ENCODE data around the gene PLOD2. TPM values are rescaled to one million over a fixed set of nuclear protein-coding genes. Genes with fewer than 3 reads are reported as not detected.
"Not testable (repeated sequence)": the region's sequence is repeated elsewhere in the genome, so short reads cannot be mapped to it uniquely, and the experiment has no call there.

PLOD2 gene
- total and polyA plus RNA-seq, 5 experiments from 2014 or later: not detected

DNA sequence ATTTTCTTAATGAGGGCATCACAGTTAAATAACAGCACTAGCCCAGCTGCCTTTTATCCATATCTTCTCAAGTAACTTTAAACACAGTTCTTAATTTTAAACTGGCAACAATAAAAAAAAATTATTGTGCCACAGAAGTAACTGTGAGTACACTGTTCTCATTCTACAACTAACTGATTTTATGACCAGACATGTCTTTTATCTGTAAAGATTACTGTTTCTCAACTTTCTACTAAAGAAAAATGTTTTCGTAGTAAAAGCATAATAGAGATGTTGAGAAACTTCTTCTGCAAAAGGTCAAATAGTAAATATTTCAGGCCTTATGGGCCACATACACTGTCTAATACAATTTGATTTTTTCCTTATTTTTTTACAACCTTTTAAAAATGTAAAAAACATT is 32.0 kb downstream of the PLOD2 start:
- Mint-ChIP-seq H3K27ac (no peak overlapping the region), H3K9me3 (peaks cover 0 to 10% (median 0%) of the 10 kb centered on the region in 9 donors), H3K4me3 (no peak overlapping the region), H3K36me3 (no peaks in the 10 kb centered on the region), H3K4me1 (no peaks in the 10 kb centered on the region), H3K27me3 (peaks cover 0 to 5% (median 0%) of the 10 kb centered on the region in 5 donors)
- no peak for DNase-seq
- no peak for ATAC-seq
- POLR2A ChIA-PET: no interaction called here

DNA sequence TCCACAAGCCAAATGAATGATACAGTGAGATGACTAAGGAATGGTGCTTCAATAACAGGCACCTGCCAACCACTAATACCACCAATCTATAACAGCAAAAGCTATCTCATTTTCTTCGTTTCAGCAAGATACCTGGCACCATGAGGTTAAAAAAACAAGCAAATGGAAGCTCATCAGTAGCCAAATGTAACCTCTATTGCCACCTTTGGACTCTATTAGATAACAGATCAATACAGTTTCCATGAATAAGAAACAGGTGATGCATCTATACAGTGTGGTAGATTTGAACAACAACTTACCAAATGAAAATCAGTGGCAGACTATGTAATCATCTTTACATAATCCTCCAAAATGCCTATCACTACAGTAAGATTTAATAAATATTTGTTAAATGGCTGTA is 32.8 kb downstream of the PLOD2 start:
- H3K27me3 Mint-ChIP-seq: peaks cover 0 to 5% (median 0%) of the 10 kb centered on the region in 5 donors
- no peaks in the 10 kb centered on the region for H3K36me3 Mint-ChIP-seq
- ATAC-seq (no peak), DNase-seq (no peak)
- H3K27ac Mint-ChIP-seq: no peak overlapping the region
- peaks cover 0 to 12% (median 0%) of the 10 kb centered on the region in 9 donors for H3K9me3 Mint-ChIP-seq
- no peak overlapping the region for H3K4me3 Mint-ChIP-seq
- POLR2A ChIA-PET: no interaction called here
- H3K4me1 Mint-ChIP-seq: no peaks in the 10 kb centered on the region

DNA sequence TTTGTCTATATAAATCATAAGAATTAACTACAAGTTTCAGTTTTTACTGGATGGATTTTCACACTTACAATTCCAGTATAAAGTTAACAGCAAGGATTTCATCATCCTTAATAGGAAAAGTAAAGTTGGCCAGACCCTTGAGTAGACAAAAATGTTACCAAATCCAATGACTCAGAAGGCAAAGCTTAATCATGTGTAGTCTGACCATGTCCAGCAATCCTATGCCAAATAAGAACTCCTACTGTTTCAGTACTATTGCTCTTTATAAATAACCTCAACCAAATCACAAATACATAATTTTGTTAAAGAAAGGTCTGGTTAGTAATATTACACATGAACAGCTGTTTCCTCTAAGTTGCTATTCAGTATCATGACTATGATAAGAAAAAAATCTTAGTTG is 35.0 kb downstream of the PLOD2 start:
- DNase-seq: no peak
- POLR2A ChIA-PET: no interaction called here
- H3K9me3 Mint-ChIP-seq: peaks cover 0 to 16% (median 2%) of the 10 kb centered on the region in 9 donors
- no peak overlapping the region for H3K4me3 Mint-ChIP-seq
- H3K36me3 Mint-ChIP-seq: no peaks in the 10 kb centered on the region
- no peak for ATAC-seq
- peaks cover 0 to 5% (median 0%) of the 10 kb centered on the region in 5 donors for H3K27me3 Mint-ChIP-seq
- no peaks in the 10 kb centered on the region for H3K4me1 Mint-ChIP-seq
- no peak overlapping the region for H3K27ac Mint-ChIP-seq

DNA sequence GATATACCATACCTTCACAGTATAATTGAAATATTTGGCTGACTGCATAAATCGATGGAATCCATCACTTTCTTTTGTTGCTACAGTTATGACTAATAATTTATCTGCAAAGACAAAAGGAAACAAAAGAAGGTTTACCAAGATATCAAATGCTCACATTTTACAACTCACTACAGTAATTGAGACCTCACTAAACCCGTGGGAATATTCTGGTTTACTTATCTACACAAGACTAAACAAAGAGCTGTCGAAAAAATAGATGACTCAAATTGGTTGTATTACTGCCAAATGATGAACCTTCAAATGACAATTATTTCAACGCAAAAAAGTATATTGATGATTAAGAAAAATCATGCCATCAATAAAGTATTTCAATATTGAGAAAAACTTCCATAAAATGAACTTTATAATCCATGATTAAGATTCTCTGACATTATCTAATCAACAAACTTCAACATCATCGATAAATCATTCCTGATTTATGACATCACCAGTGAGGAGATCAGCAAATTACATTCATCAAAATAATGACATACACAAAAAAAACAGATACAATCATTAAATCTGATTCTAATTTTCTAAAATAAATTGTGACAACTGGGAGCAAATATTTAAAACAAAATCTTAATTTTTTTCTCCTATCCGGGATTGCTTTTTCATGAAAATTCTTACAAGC is 36.7 kb downstream of the PLOD2 start:
- DNase-seq: no peak

DNA sequence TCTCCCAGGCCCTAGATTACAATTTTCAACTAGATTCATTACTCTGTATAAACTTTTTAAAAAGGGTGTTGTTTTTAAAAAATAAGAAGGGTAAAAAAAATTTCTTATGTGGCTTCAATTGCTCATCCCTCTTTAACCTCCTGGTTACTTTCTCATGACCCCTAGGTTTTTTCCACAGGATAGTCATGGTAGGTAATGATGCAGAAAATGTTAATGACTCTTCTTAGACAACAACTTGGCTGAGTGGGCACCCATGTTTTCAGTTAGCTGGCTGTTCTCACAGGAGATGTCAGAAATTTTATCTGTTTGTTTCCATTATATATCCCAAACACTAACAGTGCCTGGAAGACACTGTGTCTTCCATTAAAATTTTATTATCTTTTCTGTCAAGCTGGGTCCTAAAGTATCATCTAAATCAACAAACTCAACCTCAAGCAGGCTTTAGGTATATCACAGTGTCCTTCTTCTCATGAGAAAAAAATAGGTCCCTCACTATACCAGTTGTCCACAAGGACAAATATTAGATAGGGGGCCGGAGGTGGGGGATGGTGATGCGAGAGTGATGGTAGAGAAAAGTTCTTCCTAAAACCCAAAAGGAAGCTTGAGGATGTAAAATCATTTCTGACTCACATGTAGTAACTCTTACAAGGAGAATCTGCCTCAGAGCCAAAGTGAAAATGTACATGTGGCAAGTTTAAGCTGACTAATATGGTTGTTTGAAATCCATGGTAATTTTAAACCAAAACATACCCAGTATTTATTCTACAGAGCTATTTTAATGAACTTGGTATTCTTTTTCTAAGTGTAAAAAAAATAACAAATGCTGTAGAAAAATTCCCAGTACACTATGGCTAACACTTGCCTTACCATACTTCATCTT is 43.3 kb downstream of the PLOD2 start:
- Mint-ChIP-seq H3K9me3 (peaks cover 4 to 38% (median 27%) of the 10 kb centered on the region in 9 donors), H3K27ac (no peak overlapping the region), H3K36me3 (peaks cover 0 to 28% (median 0%) of the 10 kb centered on the region in 3 donors), H3K4me3 (no peak overlapping the region), H3K27me3 (peaks cover 0 to 1% (median 0%) of the 10 kb centered on the region in 5 donors), H3K4me1 (no peaks in the 10 kb centered on the region)
- POLR2A ChIA-PET: no interaction called here
- DNase-seq (no peak), ATAC-seq (no peak)

More for the DNA sequence above, 36.7 kb downstream of the PLOD2 start:
- no peak for ATAC-seq
- Mint-ChIP-seq H3K4me3 (no peak overlapping the region), H3K27ac (no peak overlapping the region), H3K4me1 (no peaks in the 10 kb centered on the region), H3K9me3 (peaks cover 0 to 13% (median 2%) of the 10 kb centered on the region in 9 donors), H3K27me3 (peaks cover 0 to 5% (median 0%) of the 10 kb centered on the region in 5 donors), H3K36me3 (no peaks in the 10 kb centered on the region)
- POLR2A ChIA-PET: no interaction called here

DNA sequence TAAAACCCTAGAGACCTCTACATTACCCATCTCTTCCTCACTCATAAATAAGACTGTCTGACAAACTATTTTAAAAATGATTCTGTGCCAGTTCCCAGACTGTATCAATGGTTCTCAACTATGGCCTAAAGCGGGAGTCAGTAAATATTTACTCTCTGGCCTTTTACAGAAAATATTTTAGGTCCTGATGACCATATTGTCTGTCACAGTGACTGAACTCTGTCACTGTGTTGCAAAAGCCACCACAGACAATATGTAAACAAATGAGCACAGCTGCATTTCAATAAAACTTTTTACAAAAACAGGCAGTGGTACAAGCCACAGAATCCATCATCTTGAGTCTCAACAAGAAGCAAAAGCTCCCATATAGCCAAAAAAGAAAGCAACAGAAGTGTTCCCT is 45.4 kb downstream of the PLOD2 start:
- H3K4me1 Mint-ChIP-seq: no peaks in the 10 kb centered on the region
- peaks cover 0 to 28% (median 0%) of the 10 kb centered on the region in 3 donors for H3K36me3 Mint-ChIP-seq
- DNase-seq: no peak
- ATAC-seq: no peak
- POLR2A ChIA-PET: no interaction called here
- H3K27me3 Mint-ChIP-seq: no peaks in the 10 kb centered on the region
- H3K9me3 Mint-ChIP-seq: peaks cover 6 to 44% (median 29%) of the 10 kb centered on the region in 9 donors
- no peak overlapping the region for H3K27ac Mint-ChIP-seq
- no peak overlapping the region for H3K4me3 Mint-ChIP-seq

DNA sequence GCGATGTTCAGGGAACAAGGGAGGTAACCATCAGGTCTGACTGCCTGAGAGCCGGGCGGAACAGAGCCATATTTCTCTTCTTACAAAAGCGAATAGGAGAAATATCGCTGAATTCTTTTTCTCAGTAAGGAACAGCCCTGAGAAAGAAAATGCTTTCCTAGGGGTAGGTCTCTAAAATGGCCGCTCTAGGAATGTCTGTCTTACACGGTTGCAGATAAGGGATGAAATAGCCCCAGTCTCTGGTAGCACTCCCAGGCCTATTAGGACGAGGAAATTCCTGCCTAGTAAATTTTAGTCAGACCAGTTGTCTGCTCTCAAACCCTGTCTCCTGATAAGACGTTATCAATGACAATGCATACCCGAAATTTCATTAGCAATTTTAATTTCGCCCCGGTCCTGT is 47.2 kb downstream of the PLOD2 start:
- H3K27ac Mint-ChIP-seq, H3K4me1 Mint-ChIP-seq, H3K4me3 Mint-ChIP-seq, DNase-seq, ATAC-seq, H3K27me3 Mint-ChIP-seq, POLR2A ChIA-PET: not testable (repeated sequence)
- H3K36me3 Mint-ChIP-seq: peaks cover 0 to 28% (median 0%) of the 10 kb centered on the region in 3 donors
- H3K9me3 Mint-ChIP-seq: peaks cover 7 to 44% (median 29%) of the 10 kb centered on the region in 9 donors

DNA sequence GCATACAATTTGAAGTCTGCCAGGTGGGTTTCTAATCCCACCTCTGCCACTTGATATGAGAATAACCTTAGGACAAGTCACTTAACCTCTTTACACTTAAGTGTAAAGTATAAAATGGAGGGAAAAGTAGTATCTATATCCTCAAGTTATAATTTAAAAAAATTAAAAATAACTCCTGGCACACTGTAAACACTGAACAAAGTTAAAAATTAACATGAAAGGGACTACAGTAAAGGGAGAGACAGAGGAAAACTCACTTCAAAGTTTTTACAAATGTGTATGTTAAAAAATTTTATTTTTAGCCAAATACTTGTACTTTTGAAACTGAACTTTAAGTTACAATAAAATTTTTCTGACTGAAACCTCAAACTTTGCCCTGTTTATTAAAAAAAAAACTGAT is 49.6 kb downstream of the PLOD2 start:
- DNase-seq (no peak), ATAC-seq (no peak)
- Mint-ChIP-seq H3K27ac (no peak overlapping the region), H3K27me3 (no peaks in the 10 kb centered on the region), H3K36me3 (peaks cover 0 to 28% (median 0%) of the 10 kb centered on the region in 3 donors), H3K4me1 (no peaks in the 10 kb centered on the region), H3K4me3 (no peak overlapping the region), H3K9me3 (peaks cover 6 to 43% (median 26%) of the 10 kb centered on the region in 9 donors)
- POLR2A ChIA-PET: no interaction called here

DNA sequence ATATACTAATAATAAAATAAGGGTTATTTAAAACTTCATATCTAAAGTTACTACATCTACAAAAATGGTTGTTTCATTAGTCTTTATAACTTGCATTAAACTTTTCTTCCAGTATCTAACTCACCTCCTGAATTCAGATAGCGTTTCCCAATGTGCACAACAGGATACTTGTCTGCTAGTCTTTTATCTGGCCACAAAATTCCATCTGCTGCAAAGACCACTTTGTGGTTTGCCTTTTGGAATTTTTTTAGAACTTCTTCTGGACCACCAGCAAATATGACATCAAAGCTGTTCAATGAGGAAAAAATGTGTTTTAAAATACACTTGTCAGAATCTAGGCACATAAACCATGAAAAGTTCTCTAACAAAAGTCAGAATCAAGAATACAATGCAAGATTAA is 50.8 kb downstream of the PLOD2 start:
- Mint-ChIP-seq H3K27ac (no peak overlapping the region), H3K4me3 (no peak overlapping the region), H3K4me1 (no peaks in the 10 kb centered on the region), H3K27me3 (no peaks in the 10 kb centered on the region), H3K36me3 (peaks cover 0 to 17% (median 0%) of the 10 kb centered on the region in 3 donors), H3K9me3 (peaks cover 6 to 31% (median 19%) of the 10 kb centered on the region in 9 donors)
- ATAC-seq: no peak
- DNase-seq: no peak
- POLR2A ChIA-PET: no interaction called here

DNA sequence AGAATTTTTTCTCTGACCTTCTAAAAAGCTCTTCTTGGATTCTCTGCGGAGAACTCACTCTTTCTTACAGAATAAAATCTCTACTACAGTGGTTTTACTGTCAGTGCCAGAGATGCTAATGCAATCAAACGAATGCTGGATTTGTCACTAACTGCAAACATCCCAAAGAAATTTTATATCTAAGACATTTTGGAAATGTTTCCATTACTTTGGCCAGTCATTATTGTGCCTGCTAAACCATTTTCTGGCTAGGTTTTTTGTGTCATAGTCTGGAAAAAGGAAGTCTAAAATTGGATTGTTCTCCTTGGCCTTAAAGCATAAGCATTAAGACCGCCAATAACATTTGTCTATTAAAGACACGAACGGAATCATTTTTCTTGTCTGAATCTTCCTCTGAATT is 54.0 kb downstream of the PLOD2 start:
- Mint-ChIP-seq H3K36me3 (no peaks in the 10 kb centered on the region), H3K9me3 (peaks cover 0 to 7% (median 3%) of the 10 kb centered on the region in 9 donors), H3K4me3 (no peak overlapping the region), H3K4me1 (no peaks in the 10 kb centered on the region), H3K27ac (no peak overlapping the region), H3K27me3 (no peaks in the 10 kb centered on the region)
- POLR2A ChIA-PET: no interaction called here
- ATAC-seq (no peak), DNase-seq (no peak)

DNA sequence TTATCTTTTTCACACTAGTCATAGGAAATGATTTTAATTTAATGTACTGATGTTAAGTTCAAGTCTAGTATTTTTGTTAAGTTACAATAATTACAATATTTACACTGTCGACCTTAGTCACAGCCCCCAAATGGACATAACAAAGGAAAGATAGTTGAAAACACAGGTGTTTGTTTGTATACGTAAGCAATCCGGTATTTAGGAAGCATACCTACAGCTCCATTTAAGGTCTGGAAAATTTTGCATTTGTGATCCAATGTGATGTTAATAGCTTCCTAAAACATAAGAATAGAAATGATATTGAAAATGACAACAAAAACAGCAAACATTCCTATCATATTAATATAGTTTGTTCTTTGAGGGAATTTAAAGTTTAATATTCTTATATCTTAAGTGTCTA is 56.9 kb downstream of the PLOD2 start:
- DNase-seq: no peak
- H3K27ac Mint-ChIP-seq: no peak overlapping the region
- ATAC-seq: no peak
- no peak overlapping the region for H3K4me3 Mint-ChIP-seq
- H3K27me3 Mint-ChIP-seq: no peaks in the 10 kb centered on the region
- POLR2A ChIA-PET: no interaction called here
- peaks cover 0 to 1% (median 0%) of the 10 kb centered on the region in 9 donors for H3K9me3 Mint-ChIP-seq
- H3K36me3 Mint-ChIP-seq: no peaks in the 10 kb centered on the region
- H3K4me1 Mint-ChIP-seq: no peaks in the 10 kb centered on the region

DNA sequence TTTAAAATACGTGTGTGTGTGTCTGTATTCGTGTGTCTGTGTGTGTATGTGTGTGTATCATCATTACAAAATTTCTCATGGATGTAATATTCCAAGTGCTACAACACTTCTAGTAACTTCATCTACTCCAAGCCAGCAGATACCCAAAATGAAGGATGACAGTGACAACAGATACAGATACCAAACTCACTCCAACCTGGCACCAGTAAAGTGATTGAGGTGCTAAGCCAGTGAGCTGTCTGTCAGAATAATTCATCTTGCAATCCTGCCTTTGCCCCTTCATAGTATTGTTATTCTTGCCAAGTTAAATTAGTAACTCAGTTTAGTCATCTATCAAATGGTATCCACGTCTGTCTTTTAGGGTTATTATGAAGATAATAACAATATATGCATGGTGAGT is 58.1 kb downstream of the PLOD2 start:
- Mint-ChIP-seq H3K27ac (no peak overlapping the region), H3K4me1 (no peaks in the 10 kb centered on the region), H3K9me3 (no peaks in the 10 kb centered on the region), H3K4me3 (no peak overlapping the region), H3K36me3 (no peaks in the 10 kb centered on the region), H3K27me3 (no peaks in the 10 kb centered on the region)
- no peak for DNase-seq
- no peak for ATAC-seq
- POLR2A ChIA-PET: no interaction called here

DNA sequence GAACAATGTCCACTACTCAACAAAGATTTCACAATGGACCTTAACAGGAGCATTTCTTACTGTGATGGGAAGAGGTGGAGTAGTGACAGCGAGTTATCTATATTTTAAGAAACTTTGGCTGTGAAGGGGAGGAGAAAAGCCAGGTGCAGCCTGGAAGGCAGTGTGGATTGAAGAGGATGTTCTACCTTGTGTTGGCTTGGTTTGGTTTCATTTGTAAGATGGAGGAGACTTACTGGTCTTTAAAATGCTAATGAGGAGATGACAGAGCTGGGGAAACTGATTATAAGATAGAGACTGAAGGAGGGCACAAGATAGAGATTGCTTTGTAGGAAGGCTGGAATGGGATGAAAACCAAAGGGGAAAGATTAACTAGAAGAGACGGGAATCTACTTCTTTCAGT is 59.4 kb downstream of the PLOD2 start:
- H3K4me1 Mint-ChIP-seq: no peaks in the 10 kb centered on the region
- peaks cover 0 to 2% (median 0%) of the 10 kb centered on the region in 9 donors for H3K9me3 Mint-ChIP-seq
- POLR2A ChIA-PET: no interaction called here
- DNase-seq: no peak
- no peak overlapping the region for H3K27ac Mint-ChIP-seq
- no peak overlapping the region for H3K4me3 Mint-ChIP-seq
- H3K36me3 Mint-ChIP-seq: no peaks in the 10 kb centered on the region
- ATAC-seq: no peak
- no peaks in the 10 kb centered on the region for H3K27me3 Mint-ChIP-seq

Measured in naive thymus-derived CD8-positive, alpha-beta T cell (primary cell).